Measurements from ENCODE around the gene API5.

Gene API5

DNA sequence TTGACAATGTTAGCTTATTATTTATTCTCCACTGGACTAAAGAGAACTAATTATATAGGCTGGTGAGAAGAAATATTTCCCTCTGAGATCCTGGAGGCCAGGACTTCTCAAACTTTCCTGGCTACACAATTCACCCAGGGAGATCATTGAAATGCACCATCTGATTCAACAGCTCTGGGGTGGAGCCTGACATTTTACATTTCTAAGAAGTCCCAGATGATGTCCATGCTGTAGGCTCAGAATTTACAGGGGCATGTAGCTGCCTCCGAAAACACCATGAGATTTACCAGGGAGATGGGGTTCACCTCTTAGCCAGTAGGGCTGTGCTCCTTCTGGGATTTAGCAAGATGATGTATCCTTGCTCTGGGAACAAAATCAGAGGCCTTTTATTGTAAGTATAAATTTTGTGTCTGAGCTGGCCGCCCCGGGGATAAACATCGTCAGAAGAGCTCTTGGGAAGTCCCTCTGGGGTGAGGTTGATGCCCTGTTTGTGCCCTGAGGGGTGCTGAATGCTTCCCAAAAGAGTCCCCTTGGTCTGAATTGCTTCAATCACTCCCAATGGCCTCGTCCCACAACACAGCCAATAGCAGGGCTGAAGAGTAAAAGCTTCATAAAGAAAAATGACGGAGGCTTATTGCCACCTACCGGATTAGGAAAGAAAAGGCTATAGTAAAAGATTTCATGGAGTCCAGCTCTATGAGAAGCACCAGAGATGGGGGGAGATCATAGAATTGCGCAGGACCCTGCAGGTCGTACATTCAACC, 33.4 kb upstream of the API5 start:
- Mint-ChIP-seq H3K27me3 (ENCODE audit: low read depth, poor library complexity) (peaks cover 15% of the 10 kb centered on the region), H3K4me3 (no peak overlapping the region), H3K27ac (no peak overlapping the region), H3K9me3 (peaks cover 10% of the 10 kb centered on the region), H3K4me1 (no peaks in the 10 kb centered on the region), H3K36me3 (ENCODE audit: low read depth) (no peaks in the 10 kb centered on the region)
- TF ChIP-seq, protein P1, sequence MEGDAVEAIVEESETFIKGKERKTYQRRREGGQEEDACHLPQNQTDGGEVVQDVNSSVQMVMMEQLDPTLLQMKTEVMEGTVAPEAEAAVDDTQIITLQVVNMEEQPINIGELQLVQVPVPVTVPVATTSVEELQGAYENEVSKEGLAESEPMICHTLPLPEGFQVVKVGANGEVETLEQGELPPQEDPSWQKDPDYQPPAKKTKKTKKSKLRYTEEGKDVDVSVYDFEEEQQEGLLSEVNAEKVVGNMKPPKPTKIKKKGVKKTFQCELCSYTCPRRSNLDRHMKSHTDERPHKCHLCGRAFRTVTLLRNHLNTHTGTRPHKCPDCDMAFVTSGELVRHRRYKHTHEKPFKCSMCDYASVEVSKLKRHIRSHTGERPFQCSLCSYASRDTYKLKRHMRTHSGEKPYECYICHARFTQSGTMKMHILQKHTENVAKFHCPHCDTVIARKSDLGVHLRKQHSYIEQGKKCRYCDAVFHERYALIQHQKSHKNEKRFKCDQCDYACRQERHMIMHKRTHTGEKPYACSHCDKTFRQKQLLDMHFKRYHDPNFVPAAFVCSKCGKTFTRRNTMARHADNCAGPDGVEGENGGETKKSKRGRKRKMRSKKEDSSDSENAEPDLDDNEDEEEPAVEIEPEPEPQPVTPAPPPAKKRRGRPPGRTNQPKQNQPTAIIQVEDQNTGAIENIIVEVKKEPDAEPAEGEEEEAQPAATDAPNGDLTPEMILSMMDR (IDR thresholded peaks at IDR 0.05), result peak; percentile 35
- no peak for DNase-seq

DNA sequence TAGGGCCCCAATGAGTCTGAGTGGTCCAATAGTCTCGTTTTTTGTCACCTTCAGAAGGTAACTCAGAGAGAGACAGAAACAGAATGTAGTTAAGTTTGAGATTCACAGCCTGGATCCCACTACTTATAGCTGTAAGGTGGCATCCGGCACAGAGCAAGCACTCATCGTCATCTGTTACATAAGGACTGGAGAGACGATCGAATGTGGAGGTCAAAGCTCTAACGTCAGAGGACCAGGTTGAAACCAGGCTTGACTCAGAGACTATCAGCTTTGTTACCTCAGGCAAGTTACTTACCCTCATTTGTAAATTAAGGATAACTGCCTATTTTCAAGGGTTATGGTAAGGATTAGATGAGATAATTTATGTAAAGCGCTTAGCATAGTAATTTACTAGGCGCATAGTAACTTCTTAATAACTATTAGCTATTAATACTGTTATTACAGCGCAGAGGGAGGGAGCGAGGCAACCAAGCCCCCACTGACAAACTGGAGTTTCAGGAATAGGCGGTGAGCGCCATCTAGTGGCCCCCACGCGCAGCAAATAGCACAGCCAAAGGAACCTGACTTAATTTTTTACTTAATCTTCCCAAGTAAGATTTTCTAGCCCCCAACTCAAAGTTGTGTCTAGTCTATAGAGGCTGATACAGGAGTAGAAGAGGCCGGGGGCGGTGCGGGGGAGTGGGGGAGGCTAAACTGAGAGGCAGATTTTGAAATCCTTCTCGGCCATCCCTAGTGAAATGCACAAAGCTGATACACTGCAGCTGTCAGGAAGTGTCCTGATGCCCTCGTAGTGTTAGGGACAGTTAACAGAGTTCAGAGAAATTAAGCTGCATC, 29.0 kb upstream of the API5 start:
- H3K36me3 Mint-ChIP-seq (ENCODE audit: low read depth), result no peaks in the 10 kb centered on the region
- H3K4me3 Mint-ChIP-seq, result no peak overlapping the region
- no peak overlapping the region for H3K27ac Mint-ChIP-seq
- H3K9me3 Mint-ChIP-seq, result no peaks in the 10 kb centered on the region
- DNase-seq, result peak; percentile 73
- TF ChIP-seq, protein P1 (IDR thresholded peaks at IDR 0.05), result peak; percentile 97
- H3K4me1 Mint-ChIP-seq, result no peaks in the 10 kb centered on the region
- H3K27me3 Mint-ChIP-seq (ENCODE audit: low read depth, poor library complexity), result peaks cover 12% of the 10 kb centered on the region

DNA sequence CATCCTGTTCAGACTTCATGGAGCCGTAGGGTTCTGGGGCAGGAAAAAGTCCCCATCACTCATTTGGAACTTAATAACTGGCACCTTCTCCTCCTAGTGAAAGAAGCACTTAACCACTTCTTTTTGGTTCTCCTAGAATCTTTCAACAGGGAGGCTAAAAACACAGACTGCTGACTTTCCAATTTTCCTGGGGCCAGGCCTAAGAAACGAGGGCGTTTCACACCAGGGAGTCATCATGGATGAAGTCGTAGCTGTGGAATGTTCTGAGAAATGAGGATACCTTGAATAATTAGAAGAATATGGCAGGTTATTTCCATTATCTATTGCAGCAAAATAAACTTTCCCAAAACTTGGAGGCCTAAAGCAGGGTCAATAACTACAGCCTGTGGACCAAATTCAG, 26.0 kb upstream of the API5 start:
- no peak for DNase-seq
- no peaks in the 10 kb centered on the region for H3K4me1 Mint-ChIP-seq
- peaks cover 12% of the 10 kb centered on the region for H3K27me3 Mint-ChIP-seq (ENCODE audit: low read depth, poor library complexity)
- TF ChIP-seq, protein P1 (IDR thresholded peaks at IDR 0.05), result no peak
- no peak overlapping the region for H3K27ac Mint-ChIP-seq
- no peaks in the 10 kb centered on the region for H3K36me3 Mint-ChIP-seq (ENCODE audit: low read depth)
- H3K4me3 Mint-ChIP-seq, result no peak overlapping the region
- no peaks in the 10 kb centered on the region for H3K9me3 Mint-ChIP-seq

DNA sequence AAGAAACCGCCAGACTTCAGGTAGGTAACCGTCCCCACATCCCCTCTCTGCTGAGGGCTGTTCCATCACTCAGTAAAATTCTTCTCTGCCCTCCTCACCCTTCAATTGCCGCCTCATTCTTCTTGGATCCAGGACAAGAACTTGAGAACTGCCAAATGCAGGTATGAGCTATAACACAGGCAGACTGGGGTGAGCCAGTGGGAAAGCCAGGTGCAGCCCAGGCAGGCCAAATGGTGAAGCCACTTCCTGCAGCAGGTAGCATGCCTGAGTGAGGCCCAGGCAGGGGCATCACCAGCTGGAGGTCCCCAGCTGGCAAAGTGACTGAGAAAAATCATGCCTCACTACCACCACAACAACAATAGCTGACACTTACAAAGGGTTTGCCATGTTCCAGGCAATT, 22.4 kb upstream of the API5 start:
- Mint-ChIP-seq H3K9me3 (peaks cover 5% of the 10 kb centered on the region), H3K27ac (no peak overlapping the region), H3K4me1 (no peaks in the 10 kb centered on the region), H3K27me3 (ENCODE audit: low read depth, poor library complexity) (peaks cover 5% of the 10 kb centered on the region), H3K36me3 (ENCODE audit: low read depth) (no peaks in the 10 kb centered on the region), H3K4me3 (no peak overlapping the region)
- TF ChIP-seq, protein P1 (IDR thresholded peaks at IDR 0.05), result no peak
- no peak for DNase-seq

DNA sequence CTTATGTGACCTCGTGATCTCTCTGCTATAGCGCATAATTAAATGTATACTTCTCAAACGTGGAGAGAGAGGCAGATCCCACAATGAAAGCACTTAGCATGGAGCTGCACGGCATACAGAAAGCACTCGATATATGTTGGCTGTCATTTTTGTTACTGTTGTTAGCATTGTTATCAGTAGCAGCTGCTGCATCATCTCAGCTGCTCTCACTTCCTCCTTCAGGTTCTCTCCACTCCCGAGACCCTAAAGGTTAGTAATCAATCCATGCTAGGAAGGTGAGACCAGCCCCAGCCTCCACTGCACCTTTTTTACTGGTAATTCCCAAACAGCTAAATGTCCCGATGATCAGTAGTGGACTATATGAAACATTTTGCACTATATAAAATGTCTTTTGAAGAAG, 13.4 kb upstream of the API5 start:
- Mint-ChIP-seq H3K36me3 (ENCODE audit: low read depth) (no peaks in the 10 kb centered on the region), H3K9me3 (peaks cover 29% of the 10 kb centered on the region), H3K4me1 (no peaks in the 10 kb centered on the region), H3K27ac (no peak overlapping the region), H3K27me3 (ENCODE audit: low read depth, poor library complexity) (peaks cover 22% of the 10 kb centered on the region), H3K4me3 (no peak overlapping the region)
- TF ChIP-seq, protein P1 (IDR thresholded peaks at IDR 0.05), result no peak
- no peak for DNase-seq

Measured in nephron progenitor cell (in vitro differentiated cells).